ENCODE measurements around the gene INHBA.

Gene INHBA

GRCh38 chr7:41744161-41744560 is 41.3 kb upstream of the INHBA start:
- no peak for TF ChIP-seq FOXP2 (optimal IDR thresholded peaks at IDR 0.05; ENCODE audit: borderline replicate concordance, extremely low read depth, extremely low read length, insufficient read depth)
- TF ChIP-seq REST (IDR thresholded peaks at IDR 0.05; ENCODE audit: insufficient read depth in 1 of 2, low read depth in 2 of 2, low read length in 2 of 2), result no peak
- no peak for TF ChIP-seq TAF1 (IDR thresholded peaks at IDR 0.05; ENCODE audit: borderline replicate concordance, insufficient read depth, low read length)
- no peak for TF ChIP-seq POLR2AphosphoS5 (IDR thresholded peaks at IDR 0.05; ENCODE audit: low read depth, low read length)
- TF ChIP-seq SIN3A (IDR thresholded peaks at IDR 0.05; ENCODE audit: borderline replicate concordance, insufficient read depth, low read length), result no peak

- TF ChIP-seq REST (IDR thresholded peaks at IDR 0.05; ENCODE audit: insufficient read depth in 1 of 2, low read depth in 2 of 2, low read length in 2 of 2) (no peak), POLR2AphosphoS5 (IDR thresholded peaks at IDR 0.05; ENCODE audit: low read depth, low read length) (no peak), TAF1 (IDR thresholded peaks at IDR 0.05; ENCODE audit: borderline replicate concordance, insufficient read depth, low read length) (no peak), SIN3A (IDR thresholded peaks at IDR 0.05; ENCODE audit: borderline replicate concordance, insufficient read depth, low read length) (no peak), FOXP2 (optimal IDR thresholded peaks at IDR 0.05; ENCODE audit: borderline replicate concordance, extremely low read depth, extremely low read length, insufficient read depth) (no peak)
Observed at GRCh38 chr7:41742401-41743020, 39.6 kb upstream of the INHBA start.

- TF ChIP-seq SIN3A (IDR thresholded peaks at IDR 0.05; ENCODE audit: borderline replicate concordance, insufficient read depth, low read length) (no peak), TAF1 (IDR thresholded peaks at IDR 0.05; ENCODE audit: borderline replicate concordance, insufficient read depth, low read length) (no peak), POLR2AphosphoS5 (IDR thresholded peaks at IDR 0.05; ENCODE audit: low read depth, low read length) (no peak), REST (IDR thresholded peaks at IDR 0.05; ENCODE audit: insufficient read depth in 1 of 2, low read depth in 2 of 2, low read length in 2 of 2) (no peak), FOXP2 (optimal IDR thresholded peaks at IDR 0.05; ENCODE audit: borderline replicate concordance, extremely low read depth, extremely low read length, insufficient read depth) (no peak)
Observed at GRCh38 chr7:41738806-41739205, 35.9 kb upstream of the INHBA start.

- TF ChIP-seq REST (IDR thresholded peaks at IDR 0.05; ENCODE audit: insufficient read depth in 1 of 2, low read depth in 2 of 2, low read length in 2 of 2) (no peak), POLR2AphosphoS5 (IDR thresholded peaks at IDR 0.05; ENCODE audit: low read depth, low read length) (no peak), SIN3A (IDR thresholded peaks at IDR 0.05; ENCODE audit: borderline replicate concordance, insufficient read depth, low read length) (no peak), FOXP2 (optimal IDR thresholded peaks at IDR 0.05; ENCODE audit: borderline replicate concordance, extremely low read depth, extremely low read length, insufficient read depth) (no peak), TAF1 (IDR thresholded peaks at IDR 0.05; ENCODE audit: borderline replicate concordance, insufficient read depth, low read length) (no peak)
Observed at GRCh38 chr7:41738336-41738735, 35.4 kb upstream of the INHBA start.
